HG03354 (cell line): ENCODE measurements around the gene SNX24.

Experiments
- ATAC-seq: cut with Tn5 transposase; IDR thresholded peaks from one replicate; pipeline ENCODE4 v1.9.1; 2021; ENCODE audit warnings: mild to moderate bottlenecking; ENCODE audit not compliant: unreplicated experiment, poor library complexity, severe bottlenecking

Gene SNX24

GRCh38 chr5:122864842-122865241, 19.4 kb downstream of the SNX24 start:
- ATAC-seq: no peak

- no peak for ATAC-seq
These were observed 24.9 kb downstream of the SNX24 start for GRCh38 chr5:122870219-122870856.

- ATAC-seq: no peak
These were observed 26.2 kb downstream of the SNX24 start for GRCh38 chr5:122871661-122872060.

GRCh38 chr5:122874179-122874875, 28.9 kb downstream of the SNX24 start:
- no peak for ATAC-seq

GRCh38 chr5:122877518-122877917, 32.1 kb downstream of the SNX24 start:
- ATAC-seq: peak; percentile 67

GRCh38 chr5:122879076-122879475, 33.7 kb downstream of the SNX24 start:
- ATAC-seq: no peak

GRCh38 chr5:122880170-122880689, 34.8 kb downstream of the SNX24 start:
- no peak for ATAC-seq

- ATAC-seq: peak; percentile 55
These were observed 35.3 kb downstream of the SNX24 start for GRCh38 chr5:122880749-122881148.

- ATAC-seq: no peak
These were observed 37.4 kb downstream of the SNX24 start for GRCh38 chr5:122882831-122883230.

- ATAC-seq: no peak
These were observed 39.7 kb downstream of the SNX24 start for GRCh38 chr5:122885045-122885517.

GRCh38 chr5:122885891-122886290, 40.5 kb downstream of the SNX24 start:
- no peak for ATAC-seq

- no peak for ATAC-seq
These were observed 49.7 kb downstream of the SNX24 start for GRCh38 chr5:122895141-122895540.

- ATAC-seq: no peak
These were observed 51.3 kb downstream of the SNX24 start for GRCh38 chr5:122896598-122897282.

GRCh38 chr5:122897283-122897602, 51.8 kb downstream of the SNX24 start:
- no peak for ATAC-seq

GRCh38 chr5:122901346-122901745, 55.9 kb downstream of the SNX24 start:
- ATAC-seq: no peak

- ATAC-seq: no peak
These were observed 56.9 kb downstream of the SNX24 start for GRCh38 chr5:122902263-122902662.

- no peak for ATAC-seq
These were observed 61.4 kb downstream of the SNX24 start for GRCh38 chr5:122906768-122907167.

- no peak for ATAC-seq
These were observed 61.9 kb downstream of the SNX24 start for GRCh38 chr5:122907276-122907675.

- no peak for ATAC-seq
These were observed 62.7 kb downstream of the SNX24 start for GRCh38 chr5:122908108-122908507.

GRCh38 chr5:122908662-122909061, 63.2 kb downstream of the SNX24 start:
- no peak for ATAC-seq
